HCT116 (cell line): ENCODE measurements around the gene FGD3. TPM values are rescaled to one million over a fixed set of nuclear protein-coding genes. Genes with fewer than 3 reads are reported as not detected.

Source experiments
- ATAC-seq: fragments of 200-7000 bp; cut with Tn5 transposase; 2 replicates; pipeline ENCODE4 v1.9.1; 2020; ENCODE audit warnings: mild to moderate bottlenecking, moderate library complexity
- BruUV-seq: library from RNA; stranded (reverse); fragments of 400-500 nt; replicated peaks from 2 replicates; lab custom pipeline; 2021; lab: Mats Ljungman, UMichigan
- CTCF ChIA-PET: fragments of 300-600 bp; sonication (Branson Sonifier 250); formaldehyde crosslinking; loops from one replicate; lab custom pipeline; 2021; ENCODE audit warnings: antibody characterized with exemption; lab: Charles Lee
- POLR2A ChIA-PET: fragments of 300-600, 350-600 bp; sonication (Branson Sonifier 250); formaldehyde crosslinking; loops from one replicate; lab custom pipeline; 2021; ENCODE audit warnings: antibody characterized with exemption; lab: Charles Lee
- RAD21 ChIA-PET, 2 experiments: fragments of 300-600 bp; sonication (Branson Sonifier 250); formaldehyde crosslinking; loops; one replicate each; lab custom pipeline; 2023; ENCODE audit warnings: low total read pairs in 2 of 2; ENCODE audit not compliant: uncharacterized antibody in 2 of 2, unreplicated experiment in 2 of 2, low non-redundant PET in 1 of 2; lab: Charles Lee
- DNase-seq: peaks from one replicate; pipeline ENCODE4 v3.0.0-alpha.2; 2010; ENCODE audit warnings: low read depth, low spot score
- H2AFZ ChIP-seq: fragments of 200-600 bp; shearing (Covaris generic), sonication (generic); 2 replicates; pipeline ENCODE4 v1.6.1; 2017; ENCODE audit warnings: low read depth, mixed run types, mixed read lengths, antibody characterized with exemption, low read length; ENCODE audit not compliant: poor library complexity, severe bottlenecking
- H3K27ac ChIP-seq: 2 replicates; pipeline ENCODE4 v1.5.1; 2012; ENCODE audit warnings: low read depth, low read length
- H3K27me3 ChIP-seq: fragments of 200-600 bp; sonication (generic); 2 replicates; pipeline ENCODE4 v1.6.1; 2016; ENCODE audit warnings: mixed run types, low read length, mixed read lengths; ENCODE audit not compliant: insufficient read depth
- H3K36me3 ChIP-seq, 2 experiments: fragments of 200-500 bp in 1 of 2; fragments of 200-600 bp in 1 of 2; sonication (Bioruptor generic) in 1 of 2; sonication (generic) in 1 of 2; 2 replicates each; pipeline versions ENCODE4 v1.5.1 to v1.6.1; 2014 to 2016; ENCODE audit warnings: low read length in 2 of 2, inconsistent platforms in 1 of 2, mixed read lengths in 1 of 2, mixed run types in 1 of 2; ENCODE audit not compliant: insufficient read depth in 2 of 2, control insufficient read depth in 1 of 2
- H3K4me1 ChIP-seq, 2 experiments: fragments of 200-600 bp in 1 of 2; sonication (generic) in 1 of 2; 2 replicates each; pipeline versions ENCODE4 v1.5.1 to v1.6.1; 2012 to 2017; ENCODE audit warnings: low read length in 2 of 2, inconsistent platforms in 1 of 2, mild to moderate bottlenecking in 1 of 2, mixed read lengths in 1 of 2, mixed run types in 1 of 2, moderate library complexity in 1 of 2; ENCODE audit not compliant: insufficient read depth in 2 of 2, control insufficient read depth in 1 of 2
- H3K4me2 ChIP-seq: fragments of 200-600 bp; sonication (generic); 2 replicates; pipeline ENCODE4 v1.6.1; 2017; ENCODE audit warnings: mixed run types, low read length, mixed read lengths
- H3K4me3 ChIP-seq, 2 experiments: fragments of 200-600 bp in 1 of 2; sonication (generic) in 1 of 2; replicated peaks in 1 of 2; 2 replicates each; pipeline ENCODE4 v1.5.1; 2011 to 2016; ENCODE audit warnings: low read length in 2 of 2, control low read depth in 1 of 2, low read depth in 1 of 2, mild to moderate bottlenecking in 1 of 2, mixed read lengths in 1 of 2, mixed run types in 1 of 2
- H3K79me2 ChIP-seq: fragments of 200-600 bp; sonication (generic); 2 replicates; pipeline ENCODE4 v1.6.1; 2017; ENCODE audit warnings: mild to moderate bottlenecking, mixed run types, low read length, moderate library complexity, mixed read lengths; ENCODE audit not compliant: insufficient read depth
- H3K9ac ChIP-seq: fragments of 200-600 bp; sonication (generic); 2 replicates; pipeline ENCODE4 v1.6.1; 2016; ENCODE audit warnings: low read length, mixed read lengths
- H3K9me2 ChIP-seq: fragments of 200-600 bp; sonication (generic), shearing (Covaris generic); 2 replicates; pipeline ENCODE4 v1.6.1; 2017; ENCODE audit warnings: mixed run types, mild to moderate bottlenecking, moderate library complexity; ENCODE audit not compliant: insufficient read depth
- H3K9me3 ChIP-seq, 2 experiments: fragments of 200-500 bp in 1 of 2; fragments of 200-600 bp in 1 of 2; sonication (Bioruptor generic) in 1 of 2; sonication (generic) in 1 of 2; 2 replicates each; pipeline ENCODE4 v1.6.1; 2014 to 2017; ENCODE audit warnings: low read length in 2 of 2, mixed read lengths in 2 of 2, inconsistent platforms in 1 of 2, low read depth in 1 of 2, mild to moderate bottlenecking in 1 of 2, mixed run types in 1 of 2, moderate library complexity in 1 of 2; ENCODE audit not compliant: control insufficient read depth in 1 of 2, insufficient read depth in 1 of 2
- H4K20me1 ChIP-seq: fragments of 200-600 bp; sonication (generic), shearing (Covaris generic); 2 replicates; pipeline ENCODE4 v1.6.1; 2017; ENCODE audit warnings: mixed run types, mild to moderate bottlenecking, moderate library complexity; ENCODE audit not compliant: insufficient read depth
- CBX3 ChIP-seq: IDR thresholded peaks from 2 replicates; pipeline ENCODE4 v1.6.1; 2012; ENCODE audit warnings: low read depth
- CEBPB ChIP-seq: IDR thresholded peaks from 2 replicates; pipeline ENCODE4 v1.6.1; 2012; ENCODE audit warnings: low read depth
- EGR1 ChIP-seq: IDR thresholded peaks from 2 replicates; pipeline ENCODE4 v1.6.1; 2012; ENCODE audit warnings: low read depth
- ELF1 ChIP-seq: IDR thresholded peaks from 2 replicates; pipeline ENCODE4 v1.6.1; 2012; ENCODE audit warnings: low read depth, borderline replicate concordance
- EZH2 ChIP-seq: fragments of 200-600 bp; sonication (generic); IDR thresholded peaks from 2 replicates; pipeline ENCODE4 v1.6.1; 2017; ENCODE audit warnings: antibody characterized with exemption, mixed run types
- EZH2phosphoT487 ChIP-seq: fragments of 200-600 bp; IDR thresholded peaks from 2 replicates; pipeline ENCODE4 v1.6.1; 2018; ENCODE audit warnings: antibody characterized with exemption, borderline replicate concordance
- JUND ChIP-seq: IDR thresholded peaks from 2 replicates; pipeline ENCODE4 v1.6.1; 2012
- POLR2AphosphoS5 ChIP-seq: IDR thresholded peaks from 2 replicates; pipeline ENCODE4 v1.6.1; 2011; ENCODE audit warnings: mild to moderate bottlenecking, low read depth, low read length, moderate library complexity
- RAD21 ChIP-seq: IDR thresholded peaks from 2 replicates; pipeline ENCODE4 v1.6.1; 2012; ENCODE audit warnings: low read depth, mild to moderate bottlenecking
- SIN3A ChIP-seq: IDR thresholded peaks from 2 replicates; pipeline ENCODE4 v1.6.1; 2012; ENCODE audit warnings: low read depth
- SP1 ChIP-seq: IDR thresholded peaks from 2 replicates; pipeline ENCODE4 v1.6.1; 2012; ENCODE audit warnings: low read depth
- SRF ChIP-seq: IDR thresholded peaks from 2 replicates; pipeline ENCODE4 v1.6.1; 2012; ENCODE audit warnings: low read depth
- YY1 ChIP-seq: IDR thresholded peaks from 2 replicates; pipeline ENCODE4 v1.6.1; 2011; ENCODE audit warnings: low read length, low read depth, moderate library complexity, mild to moderate bottlenecking; ENCODE audit not compliant: insufficient replicate concordance; ENCODE audit errors: extremely low read depth
- ZFX ChIP-seq: fragments of 450-650 bp; IDR thresholded peaks from 2 replicates; pipeline ENCODE4 v1.6.1; 2017
- intact Hi-C: fragments of 100-400 bp; cut with micrococcal nuclease; formaldehyde crosslinking; loops from 2 replicates; pipeline ENCODE4 v1.10.0; 2022
- total RNA-seq: library from RNA; stranded (reverse); gene quantifications from one replicate; pipeline ENCODE4 v1.2.1, GENCODE V29; 2021; ENCODE audit not compliant: unreplicated experiment
- TF ChIP-seq, protein P1 (sequence below): IDR thresholded peaks from 2 replicates; pipeline ENCODE4 v1.6.1; 2012
- TF ChIP-seq, protein P2 (sequence below), 3 experiments: fragments of 200-600 bp in 1 of 3; sonication (generic) in 1 of 3; IDR thresholded peaks in 2 of 3; conservative IDR thresholded peaks in 1 of 3; 2 replicates each; pipeline ENCODE4 v1.5.1; 2012 to 2017; ENCODE audit warnings: low read depth in 2 of 3, low read length in 2 of 3, antibody characterized with exemption in 1 of 3, borderline replicate concordance in 1 of 3, control low read depth in 1 of 3, mild to moderate bottlenecking in 1 of 3, mixed read lengths in 1 of 3, mixed run types in 1 of 3, moderate library complexity in 1 of 3; ENCODE audit not compliant: insufficient read depth in 1 of 3
- TF ChIP-seq, protein P3 (sequence below): IDR thresholded peaks from 2 replicates; pipeline ENCODE4 v1.6.1; 2011; ENCODE audit warnings: mild to moderate bottlenecking, low read length, moderate library complexity; ENCODE audit not compliant: insufficient replicate concordance; ENCODE audit errors: extremely low read depth
- TF ChIP-seq, protein P4 (sequence below): IDR thresholded peaks from 2 replicates; pipeline ENCODE4 v1.6.1; 2012

The FGD3 gene
- total RNA-seq, 1 experiment from 2014 or later, result 3.3 TPM

DNA sequence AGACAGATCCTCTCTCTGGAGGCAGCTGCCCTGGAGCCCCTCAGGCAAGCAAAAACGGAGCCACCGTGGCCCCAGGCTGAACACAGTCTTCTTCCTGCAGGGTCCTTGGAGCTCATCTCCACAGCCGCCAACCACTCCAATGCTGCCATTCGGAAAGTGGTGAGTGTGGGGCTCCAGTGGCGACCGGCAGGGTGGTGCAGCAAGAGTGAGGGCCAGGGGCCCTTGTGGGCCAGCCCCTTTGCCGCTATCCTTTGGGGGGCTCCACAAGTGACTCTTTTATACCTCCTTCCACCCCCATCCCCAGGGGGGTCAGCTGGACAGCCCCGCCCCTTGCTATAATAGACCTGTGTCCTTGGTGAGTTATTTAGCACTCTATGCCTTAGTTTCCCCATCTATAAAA, 63.8 kb downstream of the FGD3 start:
- no peak overlapping the region for H3K4me2 ChIP-seq
- intact Hi-C loops, result no loop called here
- no peak overlapping the region for H3K9ac ChIP-seq
- no peaks in the 10 kb centered on the region for H3K9me3 ChIP-seq
- H3K36me3 ChIP-seq, result no peaks in the 10 kb centered on the region
- H3K27me3 ChIP-seq, result no peaks in the 10 kb centered on the region
- peaks cover 0 to 3% of the 10 kb centered on the region in 2 experiments; a peak in 1 of 4 replicates for H3K4me1 ChIP-seq
- no peaks in the 10 kb centered on the region for H4K20me1 ChIP-seq
- no peaks in the 10 kb centered on the region for H3K9me2 ChIP-seq
- no peak for ATAC-seq
- no peak overlapping the region for H3K27ac ChIP-seq
- ChIA-PET RAD21 (no interaction called here), POLR2A (no interaction called here), CTCF (no interaction called here)
- no peak overlapping the region for H3K4me3 ChIP-seq
- H3K79me2 ChIP-seq, result no peaks in the 10 kb centered on the region
- no peak for DNase-seq
- BruUV-seq, result no TSS peak
- H2AFZ ChIP-seq, result no peak overlapping the region
- TF ChIP-seq ELF1, result no peak
- TF ChIP-seq YY1, result no peak
- TF ChIP-seq, protein P1, sequence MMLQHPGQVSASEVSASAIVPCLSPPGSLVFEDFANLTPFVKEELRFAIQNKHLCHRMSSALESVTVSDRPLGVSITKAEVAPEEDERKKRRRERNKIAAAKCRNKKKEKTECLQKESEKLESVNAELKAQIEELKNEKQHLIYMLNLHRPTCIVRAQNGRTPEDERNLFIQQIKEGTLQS, result no peak
- TF ChIP-seq EGR1, result no peak
- no peak for TF ChIP-seq SIN3A
- no peak for TF ChIP-seq EZH2phosphoT487
- TF ChIP-seq SRF, result no peak
- no peak for TF ChIP-seq CEBPB
- no peak for TF ChIP-seq ZFX
- TF ChIP-seq POLR2AphosphoS5, result no peak
- no peak for TF ChIP-seq RAD21
- TF ChIP-seq CBX3, result no peak
- TF ChIP-seq, protein P2, sequence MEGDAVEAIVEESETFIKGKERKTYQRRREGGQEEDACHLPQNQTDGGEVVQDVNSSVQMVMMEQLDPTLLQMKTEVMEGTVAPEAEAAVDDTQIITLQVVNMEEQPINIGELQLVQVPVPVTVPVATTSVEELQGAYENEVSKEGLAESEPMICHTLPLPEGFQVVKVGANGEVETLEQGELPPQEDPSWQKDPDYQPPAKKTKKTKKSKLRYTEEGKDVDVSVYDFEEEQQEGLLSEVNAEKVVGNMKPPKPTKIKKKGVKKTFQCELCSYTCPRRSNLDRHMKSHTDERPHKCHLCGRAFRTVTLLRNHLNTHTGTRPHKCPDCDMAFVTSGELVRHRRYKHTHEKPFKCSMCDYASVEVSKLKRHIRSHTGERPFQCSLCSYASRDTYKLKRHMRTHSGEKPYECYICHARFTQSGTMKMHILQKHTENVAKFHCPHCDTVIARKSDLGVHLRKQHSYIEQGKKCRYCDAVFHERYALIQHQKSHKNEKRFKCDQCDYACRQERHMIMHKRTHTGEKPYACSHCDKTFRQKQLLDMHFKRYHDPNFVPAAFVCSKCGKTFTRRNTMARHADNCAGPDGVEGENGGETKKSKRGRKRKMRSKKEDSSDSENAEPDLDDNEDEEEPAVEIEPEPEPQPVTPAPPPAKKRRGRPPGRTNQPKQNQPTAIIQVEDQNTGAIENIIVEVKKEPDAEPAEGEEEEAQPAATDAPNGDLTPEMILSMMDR (IDR thresholded peaks at IDR 0.05 in 2 of 3, conservative IDR thresholded peaks at IDR 0.05 in 1 of 3; ENCODE audit: borderline replicate concordance in 1 of 3, insufficient read depth in 1 of 3, low read depth in 2 of 3, low read length in 2 of 3), result no peak
- TF ChIP-seq JUND, result no peak
- TF ChIP-seq SP1, result no peak
- no peak for TF ChIP-seq EZH2
- TF ChIP-seq, protein P3, sequence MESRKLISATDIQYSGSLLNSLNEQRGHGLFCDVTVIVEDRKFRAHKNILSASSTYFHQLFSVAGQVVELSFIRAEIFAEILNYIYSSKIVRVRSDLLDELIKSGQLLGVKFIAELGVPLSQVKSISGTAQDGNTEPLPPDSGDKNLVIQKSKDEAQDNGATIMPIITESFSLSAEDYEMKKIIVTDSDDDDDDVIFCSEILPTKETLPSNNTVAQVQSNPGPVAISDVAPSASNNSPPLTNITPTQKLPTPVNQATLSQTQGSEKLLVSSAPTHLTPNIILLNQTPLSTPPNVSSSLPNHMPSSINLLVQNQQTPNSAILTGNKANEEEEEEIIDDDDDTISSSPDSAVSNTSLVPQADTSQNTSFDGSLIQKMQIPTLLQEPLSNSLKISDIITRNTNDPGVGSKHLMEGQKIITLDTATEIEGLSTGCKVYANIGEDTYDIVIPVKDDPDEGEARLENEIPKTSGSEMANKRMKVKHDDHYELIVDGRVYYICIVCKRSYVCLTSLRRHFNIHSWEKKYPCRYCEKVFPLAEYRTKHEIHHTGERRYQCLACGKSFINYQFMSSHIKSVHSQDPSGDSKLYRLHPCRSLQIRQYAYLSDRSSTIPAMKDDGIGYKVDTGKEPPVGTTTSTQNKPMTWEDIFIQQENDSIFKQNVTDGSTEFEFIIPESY, result no peak
- TF ChIP-seq, protein P4, sequence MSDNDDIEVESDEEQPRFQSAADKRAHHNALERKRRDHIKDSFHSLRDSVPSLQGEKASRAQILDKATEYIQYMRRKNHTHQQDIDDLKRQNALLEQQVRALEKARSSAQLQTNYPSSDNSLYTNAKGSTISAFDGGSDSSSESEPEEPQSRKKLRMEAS, result no peak
- TF ChIP-seq, all 23 proteins: peak for 0
